ENCODE results near the gene CPA4.
"Not testable (repeated sequence)": the region's sequence is repeated elsewhere in the genome, so short reads cannot be mapped to it uniquely, and the experiment has no call there.

The CPA4 gene

DNA sequence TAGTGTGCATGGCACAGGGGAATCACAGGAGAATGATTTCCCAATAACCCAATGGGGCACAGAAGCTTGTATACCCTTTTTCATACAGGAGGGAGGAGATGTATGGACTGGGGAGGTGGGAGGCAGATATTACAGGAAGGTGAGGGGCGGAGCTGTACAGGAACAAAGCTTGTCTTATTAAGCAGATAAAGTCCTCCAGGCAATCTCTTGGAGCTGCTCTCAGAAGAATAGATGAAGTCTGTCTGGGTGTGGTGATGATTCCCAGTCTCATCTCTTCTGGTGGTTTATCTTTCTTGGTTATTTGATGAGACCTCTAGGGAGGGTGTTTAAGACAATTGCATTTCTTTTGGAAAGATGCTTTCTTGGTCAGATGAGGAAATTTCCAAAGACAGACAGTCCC lies 26.6 kb downstream of the CPA4 start:
- no peak for DNase-seq (ENCODE audit: low read depth)
- TF ChIP-seq, protein P1, sequence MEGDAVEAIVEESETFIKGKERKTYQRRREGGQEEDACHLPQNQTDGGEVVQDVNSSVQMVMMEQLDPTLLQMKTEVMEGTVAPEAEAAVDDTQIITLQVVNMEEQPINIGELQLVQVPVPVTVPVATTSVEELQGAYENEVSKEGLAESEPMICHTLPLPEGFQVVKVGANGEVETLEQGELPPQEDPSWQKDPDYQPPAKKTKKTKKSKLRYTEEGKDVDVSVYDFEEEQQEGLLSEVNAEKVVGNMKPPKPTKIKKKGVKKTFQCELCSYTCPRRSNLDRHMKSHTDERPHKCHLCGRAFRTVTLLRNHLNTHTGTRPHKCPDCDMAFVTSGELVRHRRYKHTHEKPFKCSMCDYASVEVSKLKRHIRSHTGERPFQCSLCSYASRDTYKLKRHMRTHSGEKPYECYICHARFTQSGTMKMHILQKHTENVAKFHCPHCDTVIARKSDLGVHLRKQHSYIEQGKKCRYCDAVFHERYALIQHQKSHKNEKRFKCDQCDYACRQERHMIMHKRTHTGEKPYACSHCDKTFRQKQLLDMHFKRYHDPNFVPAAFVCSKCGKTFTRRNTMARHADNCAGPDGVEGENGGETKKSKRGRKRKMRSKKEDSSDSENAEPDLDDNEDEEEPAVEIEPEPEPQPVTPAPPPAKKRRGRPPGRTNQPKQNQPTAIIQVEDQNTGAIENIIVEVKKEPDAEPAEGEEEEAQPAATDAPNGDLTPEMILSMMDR (IDR thresholded peaks at IDR 0.05; ENCODE audit: insufficient read depth, low read depth, low read length, missing control alignments), result no peak
- H3K4me3 ChIP-seq (ENCODE audit: low read depth, low read length), result no peak overlapping the region

DNA sequence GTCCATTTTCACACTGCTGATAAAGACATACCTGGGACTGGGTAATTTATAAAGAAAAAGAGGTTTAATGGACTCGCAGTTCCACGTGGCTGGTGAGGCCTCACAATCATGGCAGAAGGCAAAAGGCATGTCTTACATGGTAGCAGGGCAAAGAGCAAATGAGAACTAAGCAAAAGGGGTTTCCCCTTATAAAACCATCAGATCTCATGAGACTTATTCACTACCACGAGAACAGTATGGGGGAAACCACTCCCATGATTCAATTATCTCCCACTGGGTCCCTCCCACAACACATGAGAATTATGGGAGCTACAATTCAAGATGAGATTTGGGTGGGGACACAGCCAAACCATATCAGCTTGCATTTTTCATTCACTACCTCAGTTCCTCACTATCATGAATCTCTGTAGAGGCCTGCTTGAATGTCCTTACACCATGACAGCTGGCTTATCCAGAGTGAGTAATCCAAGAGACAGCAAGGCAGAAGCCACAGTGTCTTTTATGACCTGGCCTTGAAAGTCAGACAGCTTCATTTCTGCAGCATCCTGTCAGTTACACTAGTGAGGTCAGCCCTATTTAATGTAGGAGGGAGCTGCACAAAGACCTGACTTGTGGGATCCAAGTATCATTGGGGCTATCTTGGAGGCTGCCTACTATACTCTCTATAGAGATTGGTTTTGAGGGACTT lies 28.7 kb downstream of the CPA4 start:
- not testable (repeated sequence) for H3K4me3 ChIP-seq (ENCODE audit: low read depth, low read length); DNase-seq (ENCODE audit: low read depth)

DNA sequence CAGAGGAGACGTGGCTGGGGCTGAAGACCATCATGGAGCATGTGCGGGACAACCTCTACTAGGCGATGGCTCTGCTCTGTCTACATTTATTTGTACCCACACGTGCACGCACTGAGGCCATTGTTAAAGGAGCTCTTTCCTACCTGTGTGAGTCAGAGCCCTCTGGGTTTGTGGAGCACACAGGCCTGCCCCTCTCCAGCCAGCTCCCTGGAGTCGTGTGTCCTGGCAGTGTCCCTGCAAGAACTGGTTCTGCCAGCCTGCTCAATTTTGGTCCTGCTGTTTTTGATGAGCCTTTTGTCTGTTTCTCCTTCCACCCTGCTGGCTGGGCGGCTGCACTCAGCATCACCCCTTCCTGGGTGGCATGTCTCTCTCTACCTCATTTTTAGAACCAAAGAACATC lies 29.7 kb downstream of the CPA4 start:
- no peak overlapping the region for H3K4me3 ChIP-seq (ENCODE audit: low read depth, low read length)
- TF ChIP-seq, protein P1 (IDR thresholded peaks at IDR 0.05; ENCODE audit: insufficient read depth, low read depth, low read length, missing control alignments), result no peak
- DNase-seq (ENCODE audit: low read depth), result no peak

DNA sequence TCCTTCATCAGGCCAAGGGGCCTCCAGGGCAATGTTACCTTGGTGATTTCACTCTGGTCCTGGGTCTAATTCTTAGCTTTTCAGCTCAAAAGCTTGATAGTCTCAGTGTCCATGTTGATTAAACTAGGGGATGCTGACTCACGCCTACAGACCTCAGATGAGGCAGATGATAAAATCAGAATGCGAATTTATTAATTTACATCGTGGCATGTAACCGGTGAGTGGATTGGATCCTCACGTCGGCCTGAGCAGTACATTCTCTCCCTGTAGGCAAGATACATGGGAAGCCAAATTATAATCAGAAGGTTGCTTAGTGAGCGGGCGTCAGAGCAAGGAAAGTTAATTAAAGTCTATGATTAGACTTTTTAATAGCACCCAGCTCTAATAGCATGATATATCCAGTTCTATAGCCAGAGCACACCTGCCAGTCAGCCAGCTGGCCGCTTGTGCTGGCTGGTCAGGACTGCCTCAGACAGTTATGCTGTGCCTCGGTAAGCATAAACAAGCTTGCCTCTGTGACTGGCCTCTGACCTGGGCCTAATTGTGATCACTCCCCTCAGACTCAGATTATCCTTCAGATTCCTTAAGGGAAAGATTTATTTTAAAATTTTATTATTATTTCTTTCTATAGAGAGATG lies 31.5 kb downstream of the CPA4 start:
- no peak overlapping the region for H3K4me3 ChIP-seq (ENCODE audit: low read depth, low read length)
- DNase-seq (ENCODE audit: low read depth), result no peak
- TF ChIP-seq, protein P1 (IDR thresholded peaks at IDR 0.05; ENCODE audit: insufficient read depth, low read depth, low read length, missing control alignments), result no peak

DNA sequence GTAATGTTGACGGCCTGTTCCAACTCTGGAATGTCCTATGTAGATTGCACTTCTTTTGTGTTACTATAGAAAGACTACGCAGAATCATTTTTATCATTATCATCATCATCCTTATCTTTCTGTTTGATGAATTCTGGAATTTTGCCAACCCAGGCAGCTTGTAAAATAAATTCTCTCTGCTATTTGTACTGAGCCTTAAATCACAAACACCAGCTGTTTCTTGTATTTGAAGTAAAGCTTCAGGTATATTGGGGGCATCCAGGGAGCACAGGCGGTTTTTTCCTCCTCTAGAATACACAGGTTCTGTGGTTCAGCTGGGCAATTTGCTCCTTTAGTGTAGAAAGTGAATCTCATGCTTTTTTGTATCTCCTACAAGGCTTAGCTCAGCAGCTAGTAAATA lies 36.7 kb downstream of the CPA4 start:
- TF ChIP-seq, protein P1 (IDR thresholded peaks at IDR 0.05; ENCODE audit: insufficient read depth, low read depth, low read length, missing control alignments), result no peak
- no peak for DNase-seq (ENCODE audit: low read depth)

GRCh38 chr7:130332259-130333053 lies 39.5 kb downstream of the CPA4 start:
- no peak overlapping the region for H3K4me3 ChIP-seq (ENCODE audit: low read depth, low read length)
- TF ChIP-seq, protein P1 (IDR thresholded peaks at IDR 0.05; ENCODE audit: insufficient read depth, low read depth, low read length, missing control alignments), result no peak
- DNase-seq (ENCODE audit: low read depth), result no peak

More for the DNA sequence above, 36.7 kb downstream of the CPA4 start:
- no peak overlapping the region for H3K4me3 ChIP-seq (ENCODE audit: low read depth, low read length)

DNA sequence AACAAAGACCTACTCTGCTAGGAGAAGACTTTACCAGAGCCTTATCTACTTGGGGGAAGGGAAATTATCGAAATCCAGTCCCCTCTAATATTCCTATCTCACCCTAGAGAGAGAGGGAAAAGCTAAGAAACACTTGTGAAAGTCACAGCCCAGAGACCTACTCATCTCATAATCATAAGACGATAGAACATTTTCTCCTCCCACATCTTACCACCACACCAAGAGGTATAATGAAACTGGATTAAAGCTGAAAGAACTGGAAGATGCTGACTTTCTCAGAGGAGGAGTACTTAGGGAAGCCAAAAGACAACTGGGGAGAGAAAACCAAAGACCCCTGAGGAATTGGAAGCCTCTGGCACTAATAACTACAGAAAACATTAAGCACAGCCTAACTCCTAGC lies 40.9 kb downstream of the CPA4 start:
- TF ChIP-seq, protein P1 (IDR thresholded peaks at IDR 0.05; ENCODE audit: insufficient read depth, low read depth, low read length, missing control alignments), result no peak

More for the DNA sequence above, 40.9 kb downstream of the CPA4 start:
- DNase-seq (ENCODE audit: low read depth), result no peak
- H3K4me3 ChIP-seq (ENCODE audit: low read depth, low read length), result no peak overlapping the region

Data from GM12865 (cell line).